Medulla oblongata (tissue), 1 donor: ENCODE results near the gene NPB.
A peak's percentile ranks its signal among the peaks of the same experiment; 100 is the strongest.

Experiments
- DNase-seq: peaks from one replicate; pipeline ENCODE4 v3.0.0-alpha.2; 2015; ENCODE audit errors: extremely low spot score

Gene NPB

GRCh38 chr17:81902023-81902652, at the start of gene NPB:
Gene NPB (plus strand): TSS chr17:81902238. CDS start chr17:81902278, 40 bp downstream.
- no peak for DNase-seq

- no peak for DNase-seq
These were observed 46.9 kb upstream of the NPB start for GRCh38 chr17:81854974-81855774.

- no peak for DNase-seq
These were observed 43.7 kb upstream of the NPB start for GRCh38 chr17:81858170-81858966.

DNA sequence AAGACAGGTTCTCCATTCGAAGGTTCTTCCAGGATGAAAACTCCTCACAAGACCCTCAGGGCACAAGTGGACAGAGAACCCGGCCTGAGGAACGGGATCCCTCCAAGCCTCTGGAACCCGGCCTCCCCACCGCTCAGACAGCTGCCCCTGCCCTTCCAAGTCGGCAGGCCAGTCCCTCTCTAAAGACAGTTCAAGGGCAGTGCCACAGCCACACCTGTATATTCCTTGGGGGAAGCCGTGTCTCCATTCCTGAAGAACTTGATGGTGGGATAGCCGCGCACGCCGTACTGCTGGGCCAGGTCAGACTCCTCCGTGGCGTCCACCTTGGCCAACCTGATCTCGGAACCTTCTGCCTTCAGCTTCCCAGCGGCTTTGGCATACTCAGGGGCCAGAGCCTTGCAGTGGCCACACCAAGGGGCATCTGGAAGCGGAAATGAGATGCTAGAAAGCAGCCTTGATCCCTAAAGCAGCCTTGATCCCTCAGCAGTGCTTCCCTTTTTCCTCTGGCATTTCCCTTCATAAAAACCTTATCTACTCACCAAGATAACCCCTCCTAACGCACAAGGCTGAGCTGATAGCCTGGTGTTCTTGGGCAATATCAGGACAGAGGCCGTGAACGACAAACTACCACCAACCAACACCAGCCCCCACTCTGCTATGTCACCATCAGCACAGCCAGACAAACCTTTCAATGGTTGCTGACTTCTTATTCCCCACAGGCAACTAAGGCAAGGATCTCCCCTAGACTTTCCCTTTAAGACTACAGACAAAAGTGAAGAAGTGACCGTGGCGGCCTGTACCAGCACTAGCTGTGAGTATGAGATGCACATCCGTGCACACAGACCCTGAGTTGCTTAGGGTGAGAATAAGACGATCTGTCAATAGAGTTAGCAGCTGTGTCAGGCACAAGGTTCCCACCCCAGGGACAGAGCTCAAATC, 42.8 kb upstream of the NPB start:
- no peak for DNase-seq

DNA sequence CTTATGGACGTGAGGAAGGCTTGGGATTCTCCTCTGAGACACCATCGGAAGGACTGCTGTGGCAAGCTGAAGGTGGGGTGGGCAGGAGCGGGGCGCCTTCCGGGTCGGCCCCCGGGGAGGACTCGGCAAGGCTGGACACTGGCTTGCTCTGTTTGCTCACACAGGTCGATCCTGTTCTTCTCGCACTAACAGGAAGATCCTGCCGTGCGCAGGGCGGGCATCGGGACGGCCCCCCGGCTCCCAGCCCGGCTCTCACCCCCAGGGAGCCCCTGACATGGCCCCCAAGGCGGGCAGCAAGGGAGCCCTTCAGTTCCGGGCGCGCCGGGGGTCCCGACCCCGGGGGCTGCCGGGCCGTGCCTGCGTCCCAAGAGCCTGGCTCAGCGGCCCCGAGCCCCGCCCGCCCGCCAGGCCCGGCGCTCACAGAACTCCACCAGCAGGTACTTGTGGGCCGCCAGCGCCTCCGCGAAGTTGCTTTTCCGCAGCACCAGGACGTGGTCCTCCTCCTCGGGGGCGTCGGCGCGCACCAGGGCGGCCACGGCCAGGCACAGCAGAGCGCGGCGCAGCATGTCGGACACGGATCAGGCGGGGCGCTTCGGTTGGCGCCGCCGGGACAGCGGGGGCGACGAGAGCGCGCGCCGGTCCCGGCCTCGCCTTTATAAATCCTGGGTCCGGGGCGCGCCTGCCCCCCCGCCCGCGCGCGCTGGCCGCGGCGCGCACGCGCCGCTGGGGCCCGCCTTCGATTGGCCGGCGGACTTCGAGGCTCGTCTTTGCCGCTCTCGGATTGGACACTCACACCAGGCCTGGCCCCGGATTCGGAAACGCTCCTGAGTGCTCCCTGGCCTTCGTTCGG, 41.9 kb upstream of the NPB start, which contains the start of gene P4HB:
P4HB (minus strand) TSS at position 630 of the 850 bp plus-strand sequence; CDS start at position 566, 64 bp downstream.
- DNase-seq: no peak

DNA sequence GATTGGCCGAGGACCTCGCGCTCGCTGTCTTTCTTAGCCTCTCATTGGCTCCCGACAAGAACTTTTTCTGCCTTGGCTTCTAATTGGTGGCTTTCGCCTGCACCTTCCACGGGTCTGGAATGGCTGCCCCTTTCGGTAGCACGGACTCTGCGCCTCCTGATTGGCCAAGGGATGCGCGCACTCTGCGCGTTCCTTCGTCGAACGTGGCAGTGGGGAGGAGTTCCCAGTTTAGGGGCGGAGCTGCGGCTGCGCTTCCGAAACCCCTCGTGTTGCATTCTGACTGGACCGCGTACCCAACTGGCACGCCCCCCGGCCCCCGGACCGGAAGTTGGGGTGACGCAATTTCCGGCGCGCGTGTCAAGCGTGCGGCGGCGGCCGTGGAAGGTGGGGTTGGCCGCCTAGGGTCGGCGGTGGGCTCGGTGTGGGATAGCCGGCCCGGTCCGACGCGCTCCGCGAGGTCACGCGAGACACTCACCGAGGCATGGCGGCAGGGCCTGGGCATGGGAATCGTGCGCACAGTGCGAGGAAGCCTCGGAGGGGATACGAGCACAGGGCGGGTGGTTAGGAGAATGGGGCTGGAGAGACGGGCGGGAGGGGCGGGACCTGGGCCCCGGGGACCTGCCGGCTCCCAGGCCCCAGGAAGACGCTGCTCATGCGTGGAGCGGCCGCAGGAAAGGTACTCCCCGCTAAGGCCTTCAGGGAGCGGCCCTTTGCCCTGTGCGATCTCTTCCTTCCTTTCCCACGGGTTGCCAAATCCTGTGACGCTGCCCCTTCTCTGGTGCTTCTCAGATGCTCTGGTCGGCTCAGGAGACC, 41.1 kb upstream of the NPB start:
- DNase-seq: peak; percentile 100

GRCh38 chr17:81863123-81863675, 38.8 kb upstream of the NPB start:
- DNase-seq: no peak

GRCh38 chr17:81863833-81864768, 37.9 kb upstream of the NPB start:
- DNase-seq: no peak

- DNase-seq: no peak
These were observed 36.7 kb upstream of the NPB start for GRCh38 chr17:81865358-81865732.

- DNase-seq: no peak
These were observed 36.2 kb upstream of the NPB start for GRCh38 chr17:81865733-81866439.

GRCh38 chr17:81866440-81867169, 35.4 kb upstream of the NPB start:
- DNase-seq: no peak

GRCh38 chr17:81867170-81867990, 34.7 kb upstream of the NPB start:
- peak; percentile 8 for DNase-seq

DNA sequence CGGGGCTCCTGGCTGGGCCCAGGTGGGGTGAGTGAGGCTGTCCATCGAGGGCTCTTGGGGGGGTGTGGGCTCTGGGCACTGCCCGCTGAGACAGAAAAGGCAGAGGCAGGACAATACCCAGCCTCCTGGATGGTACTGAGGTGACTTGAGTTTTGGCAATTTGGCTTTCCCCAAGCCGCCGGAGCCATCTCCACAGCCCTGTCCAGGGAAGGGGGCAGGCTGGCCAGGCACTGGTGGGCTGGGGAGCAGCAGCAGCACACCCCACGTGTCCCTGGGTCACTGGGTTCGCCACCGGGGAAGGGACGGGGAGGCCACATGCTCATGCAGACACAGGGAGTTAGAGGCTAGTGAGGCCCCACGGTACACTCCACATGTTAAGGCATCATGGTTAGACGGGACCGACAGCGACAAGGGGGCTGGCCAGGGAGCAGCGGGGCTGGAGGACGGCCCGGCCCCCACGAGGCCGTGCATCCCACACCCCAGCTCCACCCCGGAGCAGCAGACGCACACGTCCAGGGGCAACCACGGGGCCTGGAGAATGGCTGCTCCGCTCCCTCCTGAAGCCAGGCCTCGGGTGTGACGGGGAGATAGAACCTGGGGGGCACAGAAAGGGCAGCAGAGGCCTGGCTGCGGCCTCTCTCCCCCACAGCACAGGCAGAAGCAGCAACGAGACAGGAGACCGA, 33.9 kb upstream of the NPB start:
- DNase-seq: no peak

GRCh38 chr17:81868674-81869220, 33.3 kb upstream of the NPB start:
- no peak for DNase-seq
